Skeletal muscle tissue (tissue), 4 donors: Measurements from ENCODE around the gene ACSS1. TPM values are rescaled to one million over a fixed set of nuclear protein-coding genes. Genes with fewer than 3 reads are reported as not detected.
A peak's percentile ranks its signal among the peaks of the same experiment; 100 is the strongest.

Source experiments
- H3K27ac ChIP-seq: one replicate; pipeline ENCODE4 v1.7.0; 2013; ENCODE audit warnings: mild to moderate bottlenecking, low read depth, low read length, inconsistent platforms
- H3K27me3 ChIP-seq, 3 donors: one replicate each; pipeline ENCODE4 v1.7.0; 2013; ENCODE audit warnings: low read length in 3 of 3; ENCODE audit not compliant: control insufficient read depth in 3 of 3, insufficient read depth in 3 of 3
- H3K36me3 ChIP-seq, 3 donors: one replicate each; pipeline ENCODE4 v1.7.0; 2013; ENCODE audit warnings: low read length in 3 of 3; ENCODE audit not compliant: control insufficient read depth in 3 of 3, insufficient read depth in 3 of 3
- H3K4me1 ChIP-seq, 3 donors: one replicate each; pipeline ENCODE4 v1.7.0; 2013; ENCODE audit warnings: low read length in 3 of 3, mild to moderate bottlenecking in 3 of 3; ENCODE audit not compliant: control insufficient read depth in 3 of 3, insufficient read depth in 3 of 3
- H3K4me3 ChIP-seq, 3 donors: one replicate each; pipeline ENCODE4 v1.7.0; 2013; ENCODE audit warnings: low read length in 3 of 3
- H3K9ac ChIP-seq, 3 donors: one replicate each; pipeline ENCODE4 v1.7.0; 2013; ENCODE audit warnings: low read length in 3 of 3, mild to moderate bottlenecking in 3 of 3, moderate library complexity in 2 of 3, low read depth in 1 of 3
- H3K9me3 ChIP-seq, 3 donors: one replicate each; pipeline ENCODE4 v1.7.0; 2013; ENCODE audit warnings: low read length in 3 of 3; ENCODE audit not compliant: control insufficient read depth in 3 of 3
- total RNA-seq: library from RNA; depleted of rRNA; stranded (reverse); fragments of >200 nt; gene quantifications from one replicate; pipeline ENCODE4 v1.2.3, GENCODE V29; 2014
- donor health status: Osteomylitis.

The ACSS1 gene
- 8.9 TPM for total RNA-seq

GRCh38 chr20:25058051-25058846, at the start of gene ACSS1:
TSS of gene ACSS1 (minus strand) at chr20:25058139. CDS start at chr20:25058102, 37 bp downstream.
- Histone ChIP-seq H3K36me3 (peaks cover 0 to 6% (median 0%) of the 10 kb centered on the region in 3 donors), H3K27ac (peak within 1 kb of the TSS; percentile 90), H3K27me3 (no peaks in the 10 kb centered on the region), H3K4me3 (peak within 1 kb of the TSS; percentile 80 to 88 (median 88)), H3K4me1 (peaks cover 37 to 51% (median 48%) of the 10 kb centered on the region in 3 donors), H3K9ac (peak within 1 kb of the TSS; percentile 89 to 98 (median 92)), H3K9me3 (no peaks in the 10 kb centered on the region)

- Histone ChIP-seq H3K36me3 (no peaks in the 10 kb centered on the region), H3K9ac (no peak overlapping the region), H3K4me1 (no peaks in the 10 kb centered on the region), H3K4me3 (no peak overlapping the region), H3K27me3 (peaks cover 0 to 10% (median 10%) of the 10 kb centered on the region in 3 donors), H3K9me3 (no peaks in the 10 kb centered on the region), H3K27ac (no peak overlapping the region)
Observed at GRCh38 chr20:25103526-25103925, 45.6 kb upstream of the ACSS1 start.

GRCh38 chr20:25100914-25101313, 43.0 kb upstream of the ACSS1 start:
- Histone ChIP-seq H3K4me3 (no peak overlapping the region), H3K36me3 (no peaks in the 10 kb centered on the region), H3K9ac (no peak overlapping the region), H3K4me1 (no peaks in the 10 kb centered on the region), H3K27me3 (peaks cover 0 to 10% (median 10%) of the 10 kb centered on the region in 3 donors), H3K27ac (no peak overlapping the region), H3K9me3 (no peaks in the 10 kb centered on the region)

- Histone ChIP-seq H3K36me3 (no peaks in the 10 kb centered on the region), H3K9ac (no peak overlapping the region), H3K4me1 (no peaks in the 10 kb centered on the region), H3K9me3 (no peaks in the 10 kb centered on the region), H3K4me3 (no peak overlapping the region), H3K27me3 (peaks cover 0 to 8% (median 8%) of the 10 kb centered on the region in 3 donors), H3K27ac (no peak overlapping the region)
Observed at GRCh38 chr20:25099601-25100140, 41.7 kb upstream of the ACSS1 start.

- no peaks in the 10 kb centered on the region for H3K36me3 ChIP-seq
- peaks cover 0 to 3% (median 0%) of the 10 kb centered on the region in 3 donors for H3K27me3 ChIP-seq
- no peaks in the 10 kb centered on the region for H3K9me3 ChIP-seq
- no peak overlapping the region for H3K9ac ChIP-seq
- no peak overlapping the region for H3K4me3 ChIP-seq
- H3K27ac ChIP-seq, result no peak overlapping the region
- H3K4me1 ChIP-seq, result no peaks in the 10 kb centered on the region
Observed at GRCh38 chr20:25097498-25097897, 39.6 kb upstream of the ACSS1 start.

GRCh38 chr20:25090492-25091429, 32.8 kb upstream of the ACSS1 start:
- Histone ChIP-seq H3K27ac (no peak overlapping the region), H3K36me3 (no peaks in the 10 kb centered on the region), H3K4me3 (no peak overlapping the region), H3K27me3 (peaks cover 29 to 44% (median 31%) of the 10 kb centered on the region in 3 donors), H3K9ac (no peak overlapping the region), H3K9me3 (no peaks in the 10 kb centered on the region), H3K4me1 (no peaks in the 10 kb centered on the region)

GRCh38 chr20:25089662-25090061, 31.7 kb upstream of the ACSS1 start:
- peaks cover 38 to 54% (median 42%) of the 10 kb centered on the region in 3 donors for H3K27me3 ChIP-seq
- no peaks in the 10 kb centered on the region for H3K9me3 ChIP-seq
- H3K27ac ChIP-seq, result no peak overlapping the region
- no peaks in the 10 kb centered on the region for H3K36me3 ChIP-seq
- H3K4me1 ChIP-seq, result peaks cover 0 to 3% (median 0%) of the 10 kb centered on the region in 3 donors
- no peak overlapping the region for H3K9ac ChIP-seq
- no peak overlapping the region for H3K4me3 ChIP-seq

GRCh38 chr20:25089096-25089495, 31.2 kb upstream of the ACSS1 start:
- Histone ChIP-seq H3K9ac (no peak overlapping the region), H3K36me3 (no peaks in the 10 kb centered on the region), H3K4me3 (no peak overlapping the region), H3K4me1 (peaks cover 0 to 9% (median 5%) of the 10 kb centered on the region in 3 donors), H3K27me3 (peaks cover 44 to 58% (median 48%) of the 10 kb centered on the region in 3 donors), H3K27ac (no peak overlapping the region), H3K9me3 (no peaks in the 10 kb centered on the region)

GRCh38 chr20:25088267-25088666, 30.3 kb upstream of the ACSS1 start:
- H3K27ac ChIP-seq, result no peak overlapping the region
- H3K27me3 ChIP-seq, result peaks cover 52 to 65% (median 56%) of the 10 kb centered on the region in 3 donors
- peaks cover 0 to 17% (median 12%) of the 10 kb centered on the region in 3 donors for H3K4me1 ChIP-seq
- no peaks in the 10 kb centered on the region for H3K9me3 ChIP-seq
- no peaks in the 10 kb centered on the region for H3K36me3 ChIP-seq
- no peak overlapping the region for H3K4me3 ChIP-seq
- no peak overlapping the region for H3K9ac ChIP-seq
